Adrenal gland (tissue), 5 donors: Measurements from ENCODE around the gene GPR65.

Source experiments
- CTCF ChIP-seq, 6 experiments: fragments of 450-650 bp in 4 of 6; fragments of 200-600 bp in 2 of 6; sonication (generic) in 1 of 6; IDR thresholded peaks; 1 replicate in 5 of 6; 2 replicates in 1 of 6; pipeline versions ENCODE4 v1.5.1 to v1.8.0; 2016 to 2021; ENCODE audit warnings: antibody characterized with exemption in 6 of 6, mild to moderate bottlenecking in 2 of 6, moderate library complexity in 1 of 6
- POLR2A ChIP-seq, 2 donors: fragments of 450-650 bp; IDR thresholded peaks; one replicate each; pipeline ENCODE4 v1.6.1; 2017; ENCODE audit warnings: antibody characterized with exemption in 2 of 2, mild to moderate bottlenecking in 2 of 2, moderate library complexity in 1 of 2
- donor health status: DM: no; HTN: no; CAD: no.

DNA sequence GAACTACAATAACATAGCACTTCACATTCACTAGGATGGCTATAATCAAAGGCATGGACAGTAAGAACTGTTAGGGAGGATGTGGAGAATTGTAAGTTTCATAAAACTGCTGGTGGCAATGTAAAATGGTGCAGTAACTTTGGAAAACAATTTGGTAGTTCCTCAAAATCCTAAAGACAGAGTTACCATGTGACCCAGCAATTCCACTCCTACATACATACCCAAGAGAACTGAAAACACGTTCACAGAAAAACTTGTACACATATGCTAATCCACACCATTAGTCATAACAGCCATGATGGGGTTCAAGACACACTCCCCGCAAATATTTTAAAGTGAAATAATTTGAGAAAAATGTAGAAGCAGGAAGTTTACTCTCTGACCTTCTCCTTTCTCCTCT lies 43.7 kb upstream of the GPR65 start:
- TF ChIP-seq CTCF (IDR thresholded peaks at IDR 0.05) (no peak), POLR2A (IDR thresholded peaks at IDR 0.05) (no peak)
